GOT3 (cell line): Measurements from ENCODE around the gene GRID1.

Experiments used
- DNase-seq: peaks from one replicate; lab custom pipeline; 2025; ENCODE audit warnings: mixed read lengths; lab: John Stamatoyannopoulos, UW

Gene GRID1

DNA sequence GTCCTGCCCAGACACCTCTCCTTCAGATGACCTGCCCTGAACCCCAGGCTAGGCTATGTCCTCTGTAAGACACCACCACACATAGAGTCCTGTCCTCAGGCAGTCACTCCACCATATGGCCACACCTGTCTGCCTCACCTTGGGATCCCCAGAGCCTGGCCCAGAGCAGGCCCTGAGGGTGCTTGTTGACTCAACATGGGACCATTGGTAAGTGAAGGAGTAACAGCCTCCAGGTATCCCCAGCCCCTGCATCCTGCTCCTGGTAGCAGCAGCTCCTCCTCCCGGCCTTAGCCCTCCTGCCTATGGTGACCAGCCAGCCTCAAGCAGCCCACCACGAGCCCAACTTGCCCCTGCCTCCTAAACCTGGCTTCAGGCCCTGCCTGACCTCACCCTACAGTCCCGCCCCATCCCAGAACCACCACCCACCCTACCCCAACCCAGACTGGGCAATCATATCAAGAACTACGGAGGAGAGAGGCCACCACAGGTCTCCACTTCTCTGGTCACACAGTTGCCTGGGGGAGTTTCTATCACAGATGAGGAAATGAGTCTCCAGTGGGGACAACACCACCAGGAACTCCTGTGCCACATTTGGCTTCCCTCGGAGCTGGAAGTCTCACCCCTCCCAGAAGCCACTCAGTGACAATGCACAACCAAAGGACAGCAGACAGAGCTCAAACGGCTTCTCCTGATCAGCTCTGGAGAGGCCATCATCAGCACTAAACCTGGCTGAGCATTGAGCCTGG is 136.6 kb downstream of the GRID1 start:
- DNase-seq = no peak

GRCh38 chr10:86229376-86229775 is 137.2 kb downstream of the GRID1 start:
- DNase-seq = no peak

DNA sequence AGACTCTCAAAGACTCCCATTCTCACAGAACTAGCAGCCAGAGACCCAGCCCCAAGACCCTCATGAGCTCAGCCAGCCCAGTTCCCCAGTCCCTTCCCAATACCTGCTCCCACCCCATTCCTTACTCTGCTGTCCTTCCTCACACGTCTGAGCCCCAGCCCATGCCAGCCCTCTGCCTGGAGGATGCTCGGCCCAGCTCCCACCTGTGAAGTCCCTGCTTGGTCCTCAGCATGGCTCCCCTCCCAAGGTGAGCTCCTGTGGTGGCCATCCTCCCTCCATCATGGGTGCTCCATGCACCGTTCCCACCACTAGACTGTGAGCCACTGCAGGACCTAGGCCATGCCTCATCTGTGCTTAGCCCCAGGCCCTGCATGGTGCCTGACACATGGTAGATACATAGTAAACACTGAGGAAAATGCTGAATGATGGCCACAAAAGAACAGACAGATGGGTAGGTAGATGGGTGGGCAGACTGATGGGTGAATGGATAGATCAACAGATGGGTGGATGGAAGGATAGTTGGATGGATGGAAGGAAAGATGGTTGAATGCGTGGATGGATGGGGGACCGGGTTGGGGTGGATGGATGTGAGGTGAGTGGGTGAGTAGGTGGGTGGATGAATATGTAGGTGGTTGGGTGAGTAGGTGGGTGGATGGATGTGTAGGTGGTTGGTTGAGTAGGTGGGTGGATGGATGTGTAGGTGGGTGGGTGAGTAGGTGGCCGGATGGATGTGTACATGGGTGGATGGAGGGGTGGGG is 138.9 kb downstream of the GRID1 start:
- no peak for DNase-seq

- no peak for DNase-seq
Measured at GRCh38 chr10:86226781-86227201, 139.8 kb downstream of the GRID1 start.

GRCh38 chr10:86226016-86226415 is 140.6 kb downstream of the GRID1 start:
- DNase-seq = no peak

GRCh38 chr10:86225103-86225782 is 141.4 kb downstream of the GRID1 start:
- DNase-seq = no peak

GRCh38 chr10:86224354-86225102 is 142.1 kb downstream of the GRID1 start:
- no peak for DNase-seq

DNA sequence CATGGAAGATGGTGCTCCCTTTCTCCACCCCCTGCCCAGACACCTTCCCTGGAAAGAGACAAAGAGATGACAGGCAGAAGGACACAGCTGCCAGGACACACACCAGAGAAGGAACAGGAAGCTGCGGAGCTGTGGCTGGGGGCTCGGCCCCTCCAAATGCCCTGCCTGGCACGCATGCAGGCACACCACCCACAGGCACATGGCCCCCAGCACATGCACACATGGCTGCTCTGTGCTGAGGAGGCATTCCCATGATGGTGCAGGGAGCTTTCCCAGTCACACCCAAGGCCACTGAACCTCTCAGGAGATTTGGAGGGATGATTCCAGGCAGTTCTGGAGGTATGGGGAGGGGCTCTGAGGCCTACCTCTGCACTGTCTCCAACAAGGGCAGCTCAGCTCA is 143.3 kb downstream of the GRID1 start:
- no peak for DNase-seq

DNA sequence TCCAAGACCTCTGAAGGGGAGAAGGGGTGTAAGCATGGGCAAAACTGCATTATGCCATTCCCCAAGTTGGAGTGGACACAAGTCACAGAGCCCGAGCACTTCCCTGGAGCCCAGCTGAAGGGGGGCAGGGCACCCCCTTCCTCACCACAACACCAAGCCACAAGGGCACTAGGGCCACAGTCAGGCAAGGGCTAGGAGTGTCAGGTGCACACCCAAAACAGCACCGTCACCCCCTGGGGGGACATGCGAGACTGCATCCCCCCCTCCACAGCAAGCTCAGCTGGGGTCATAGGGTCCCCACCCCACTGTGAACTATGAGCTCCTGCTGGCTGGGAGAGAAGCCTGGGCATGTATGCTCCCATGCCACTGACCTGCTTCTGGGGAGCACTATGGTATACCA is 143.9 kb downstream of the GRID1 start:
- no peak for DNase-seq

- DNase-seq = no peak
Measured at GRCh38 chr10:86222336-86222650, 144.3 kb downstream of the GRID1 start.

DNA sequence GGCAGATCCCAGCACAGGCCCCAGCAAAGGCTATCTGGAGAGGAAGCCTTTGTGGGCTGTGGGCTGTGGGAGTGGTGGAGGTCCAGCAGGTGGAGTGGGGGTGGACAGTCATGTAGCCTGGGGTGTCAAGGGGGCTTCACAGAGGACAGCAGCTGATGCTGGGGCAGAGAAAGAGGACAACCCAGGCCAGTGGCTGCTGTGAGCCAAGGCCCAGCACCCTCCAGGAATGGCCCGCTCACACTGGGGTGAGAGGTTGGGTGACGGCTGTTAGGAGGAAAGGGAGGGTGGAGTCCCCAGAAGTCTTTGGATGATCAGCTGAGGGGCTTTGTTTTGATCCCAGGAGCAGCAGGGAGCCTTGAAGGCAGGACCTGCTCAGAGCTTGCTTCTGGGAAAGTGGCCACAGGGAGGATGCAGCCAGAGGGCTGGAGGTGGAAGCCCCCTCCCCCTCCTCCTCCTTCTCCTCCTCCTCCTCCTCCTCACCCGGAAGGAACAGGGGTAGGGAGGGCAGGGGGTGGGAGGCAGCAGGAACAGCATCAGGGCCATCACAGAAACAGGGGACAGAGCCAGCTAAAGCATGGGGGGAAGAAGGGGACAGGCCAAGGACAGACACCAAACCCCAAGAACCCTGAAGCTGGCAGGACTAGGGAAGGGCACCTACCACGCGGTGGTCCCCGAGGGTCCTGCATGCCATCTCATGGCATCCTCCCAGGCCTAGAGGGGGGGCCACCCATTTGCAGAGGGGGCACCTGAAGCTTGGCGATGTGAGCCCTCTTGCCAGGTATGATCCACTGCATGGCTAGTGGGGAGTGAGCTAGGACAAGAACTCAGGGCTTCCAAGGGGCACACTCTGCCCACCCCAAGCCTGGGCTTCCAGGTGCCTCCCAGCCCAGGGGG is 144.9 kb downstream of the GRID1 start:
- no peak for DNase-seq

DNA sequence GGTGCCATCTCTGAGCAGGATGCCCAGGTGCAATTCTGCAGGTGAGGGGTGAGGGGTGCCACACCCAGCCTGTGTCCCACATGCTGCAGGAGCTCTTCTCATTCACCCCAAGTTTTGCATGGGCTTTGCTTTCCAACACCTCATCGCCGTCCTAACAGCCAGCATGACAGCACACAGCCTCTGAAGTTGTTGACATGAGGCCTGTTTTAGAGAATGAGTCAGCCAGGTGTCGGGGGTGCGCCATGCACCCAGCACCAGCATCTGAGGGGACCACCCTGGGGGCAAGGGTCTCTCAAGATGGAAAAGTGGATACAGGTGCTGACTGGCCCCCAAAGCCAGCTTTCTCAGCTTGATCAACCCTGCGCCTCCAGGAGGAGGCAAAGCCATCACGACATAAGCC is 146.0 kb downstream of the GRID1 start:
- no peak for DNase-seq

GRCh38 chr10:86219271-86219670 is 147.3 kb downstream of the GRID1 start:
- no peak for DNase-seq

- DNase-seq = no peak
Measured at GRCh38 chr10:86218842-86219241, 147.8 kb downstream of the GRID1 start.

- no peak for DNase-seq
Measured at GRCh38 chr10:86218160-86218559, 148.4 kb downstream of the GRID1 start.

DNA sequence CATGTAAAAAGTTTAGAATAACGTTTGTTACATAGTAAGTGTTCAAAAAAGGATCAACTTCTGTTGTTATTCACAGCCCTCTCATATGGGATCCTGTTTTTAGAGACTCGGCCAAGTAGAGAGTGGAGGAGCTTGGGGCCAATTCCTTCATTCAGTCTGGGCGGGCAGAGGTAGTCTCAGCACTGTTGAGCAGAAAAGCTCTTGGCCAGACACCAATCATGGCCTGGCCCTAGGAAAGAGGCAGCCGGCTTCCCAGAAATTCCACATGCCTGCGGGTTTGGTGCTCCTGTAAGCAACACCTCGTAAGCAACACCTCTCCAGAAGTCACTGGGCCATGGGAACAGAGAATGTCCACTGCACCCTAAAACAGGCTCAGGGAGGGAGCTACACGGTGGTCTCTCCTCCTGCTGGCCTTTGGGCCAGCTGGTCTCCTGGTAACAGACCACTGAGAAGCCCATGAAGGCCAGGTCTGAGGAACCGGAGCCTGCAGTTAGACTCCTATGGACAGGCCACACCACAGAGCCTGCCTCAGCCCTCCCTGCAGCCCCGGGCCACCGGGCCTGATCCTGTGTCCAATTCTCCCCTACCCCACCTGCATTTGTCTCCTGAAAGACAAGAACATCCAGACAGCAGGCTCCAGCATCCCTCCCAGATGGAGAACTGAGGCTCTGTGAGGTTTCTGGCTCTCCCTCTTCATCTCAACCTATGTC is 149.1 kb downstream of the GRID1 start:
- no peak for DNase-seq

DNA sequence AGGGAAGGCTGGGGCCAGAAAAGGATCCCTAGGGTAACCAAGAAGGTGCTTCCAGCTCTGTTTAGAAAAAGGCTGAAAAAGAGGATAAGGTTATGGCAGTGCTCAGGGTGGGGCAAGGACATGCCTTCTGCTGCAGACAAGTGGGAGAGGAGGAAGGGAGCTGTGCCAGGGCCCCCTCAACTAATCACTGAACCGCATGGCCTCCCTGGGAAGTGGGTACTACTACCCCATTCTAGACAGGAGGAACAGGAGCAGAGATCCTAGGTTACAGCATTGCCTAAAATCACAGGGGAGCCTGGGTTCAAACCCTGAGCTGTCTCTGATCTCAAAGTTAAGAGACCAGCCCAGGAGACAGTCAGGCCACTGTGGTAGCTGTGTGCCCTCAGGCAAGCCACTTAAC is 149.7 kb downstream of the GRID1 start:
- no peak for DNase-seq

- no peak for DNase-seq
Measured at GRCh38 chr10:86215712-86216111, 150.9 kb downstream of the GRID1 start.

DNA sequence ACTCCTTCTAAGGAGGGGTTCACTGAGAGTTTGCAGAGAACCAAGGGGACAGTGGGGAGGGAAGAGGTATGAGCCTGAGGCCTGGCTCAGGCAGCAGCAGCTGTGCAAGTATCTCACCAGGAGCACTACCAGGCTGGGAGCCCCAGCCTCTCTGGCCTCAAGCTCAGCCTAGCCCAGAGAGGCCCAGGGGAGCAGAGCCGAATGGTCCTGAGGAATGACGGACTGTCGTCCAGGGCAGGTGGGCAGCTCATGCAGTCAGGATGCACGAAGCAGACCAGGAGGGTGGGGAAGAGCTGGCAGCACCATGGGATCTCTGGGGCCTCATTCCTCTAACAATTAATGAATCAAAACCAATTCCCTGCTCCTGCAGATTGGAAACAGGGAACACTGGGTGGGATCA is 151.5 kb downstream of the GRID1 start:
- DNase-seq = no peak

DNA sequence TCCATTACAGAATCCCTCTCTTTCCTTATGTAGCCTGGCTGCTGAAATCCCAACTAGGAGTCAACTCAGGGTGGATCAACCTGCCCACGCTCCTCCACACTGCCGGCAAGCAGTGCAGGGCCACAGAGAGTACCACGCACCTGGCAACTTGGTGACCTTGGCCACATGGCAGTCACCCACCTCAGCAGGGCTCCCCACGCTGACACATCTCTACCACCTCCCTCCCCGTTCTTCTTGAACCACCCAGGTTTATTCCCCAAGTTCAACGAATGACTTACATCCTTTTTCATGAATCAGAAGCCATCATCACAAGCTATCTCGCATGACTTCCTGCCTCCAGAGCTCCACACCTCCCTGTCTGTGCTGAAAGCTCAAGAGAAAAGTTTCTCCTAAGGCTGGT is 153.4 kb downstream of the GRID1 start:
- no peak for DNase-seq

GRCh38 chr10:86212391-86212700 is 154.2 kb downstream of the GRID1 start:
- no peak for DNase-seq
